Suppressor macrophage treated with lipopolysaccharide for 1 hour (primary cell): ENCODE data around the gene HSPB1.
"Not testable (repeated sequence)": the region's sequence is repeated elsewhere in the genome, so short reads cannot be mapped to it uniquely, and the experiment has no call there.

Experiments used
- DNase-seq, 3 donors: peaks; one replicate each; pipeline ENCODE4 v3.0.0-alpha.2; 2020 to 2022

HSPB1 gene

GRCh38 chr7:76335417-76335816 is 32.9 kb downstream of the HSPB1 start:
- not testable (repeated sequence) for DNase-seq

- DNase-seq = no peak
Measured at GRCh38 chr7:76336094-76336493, 33.6 kb downstream of the HSPB1 start.

GRCh38 chr7:76337147-76337546 is 34.7 kb downstream of the HSPB1 start:
- no peak for DNase-seq

- peak; percentile 39 to 43 (median 42) for DNase-seq
Measured at GRCh38 chr7:76338298-76339084, 36.0 kb downstream of the HSPB1 start.

GRCh38 chr7:76340617-76341131 is 38.2 kb downstream of the HSPB1 start:
- DNase-seq = no peak

GRCh38 chr7:76342222-76342621 is 39.7 kb downstream of the HSPB1 start:
- no peak for DNase-seq

GRCh38 chr7:76343294-76343930 is 40.9 kb downstream of the HSPB1 start:
- DNase-seq = no peak

GRCh38 chr7:76343931-76344321 is 41.5 kb downstream of the HSPB1 start:
- no peak for DNase-seq

GRCh38 chr7:76346097-76346496 is 43.6 kb downstream of the HSPB1 start:
- no peak for DNase-seq

- peak; percentile 34 to 51 (median 47) for DNase-seq
Measured at GRCh38 chr7:76346778-76347177, 44.3 kb downstream of the HSPB1 start.

- no peak for DNase-seq
Measured at GRCh38 chr7:76347710-76348109, 45.2 kb downstream of the HSPB1 start.

- DNase-seq = no peak
Measured at GRCh38 chr7:76349313-76349885, 46.9 kb downstream of the HSPB1 start.

- no peak for DNase-seq
Measured at GRCh38 chr7:76351372-76351771, 48.9 kb downstream of the HSPB1 start.

- DNase-seq = peak; percentile 31 to 44 (median 32)
Measured at GRCh38 chr7:76352193-76352592, 49.7 kb downstream of the HSPB1 start.

- DNase-seq = no peak
Measured at GRCh38 chr7:76353744-76354143, 51.3 kb downstream of the HSPB1 start.
